ENCODE results near the gene GNA15. TPM values are rescaled to one million over a fixed set of nuclear protein-coding genes. Genes with fewer than 3 reads are reported as not detected.

GNA15 gene
- total and polyA plus RNA-seq, 2 donors (not counting 3 experiments of a cell fraction or from before 2014, with no cell fraction given): 0.17 TPM; not detected in 1

DNA sequence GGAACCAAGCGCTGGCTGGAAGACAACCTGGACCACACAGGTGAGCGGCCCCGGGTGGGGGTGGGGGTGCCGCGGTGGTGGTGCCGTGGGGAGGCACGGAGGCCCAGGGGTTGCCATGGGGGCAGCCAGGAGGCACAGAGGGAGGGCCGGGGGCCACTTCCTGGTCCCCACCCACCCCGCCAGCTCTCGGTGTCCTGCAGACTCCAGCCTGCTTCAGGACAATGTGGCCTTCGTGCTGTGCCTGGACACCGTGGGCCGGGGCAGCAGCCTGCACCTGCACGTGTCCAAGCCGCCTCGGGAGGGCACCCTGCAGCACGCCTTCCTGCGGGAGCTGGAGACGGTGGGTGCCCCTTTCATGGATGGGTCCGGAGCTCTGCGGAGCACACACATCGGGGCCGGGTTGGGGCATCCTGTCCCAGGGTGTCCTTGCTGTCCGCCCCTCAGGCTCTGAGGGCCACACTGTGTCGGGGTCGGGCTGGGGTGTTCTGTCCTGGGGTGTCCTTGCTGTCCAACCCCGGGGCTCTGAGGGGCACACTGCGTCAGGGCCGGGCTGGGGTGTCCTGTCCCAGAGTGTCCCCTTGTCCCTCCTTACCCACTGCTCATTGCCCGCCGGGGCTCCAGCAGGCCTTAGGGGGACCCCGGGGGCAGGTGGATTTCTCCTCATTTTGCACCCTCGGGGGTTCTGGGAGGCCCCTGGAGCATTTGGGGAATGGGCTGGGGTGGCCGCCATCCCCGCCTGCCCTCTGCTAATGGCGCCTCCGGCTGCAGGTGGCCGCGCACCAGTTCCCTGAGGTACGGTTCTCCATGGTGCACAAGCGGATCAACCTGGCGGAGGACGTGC lies 68.2 kb downstream of the GNA15 start:
- Histone ChIP-seq H3K4me1 (ENCODE audit: control insufficient read depth, extremely low read depth, insufficient read depth, low read length) (no peaks in the 10 kb centered on the region), H3K27me3 (ENCODE audit: control insufficient read depth in 2 of 2, insufficient read depth in 2 of 2, low read length in 2 of 2) (no peaks in the 10 kb centered on the region), H3K9ac (replicated peaks; ENCODE audit: extremely low read depth, insufficient read depth, low read length) (no peak overlapping the region), H3K36me3 (ENCODE audit: control insufficient read depth in 2 of 2, extremely low read depth in 1 of 2, insufficient read depth in 2 of 2, low read length in 2 of 2) (peaks cover 0 to 33% of the 10 kb centered on the region in 2 experiments), H3K27ac (ENCODE audit: insufficient read depth, low read depth, low read length) (no peak overlapping the region), H3K4me3 (replicated peaks in 1 of 3; ENCODE audit: insufficient read depth in 1 of 3, low read depth in 1 of 3, low read length in 3 of 3) (no peak overlapping the region), H3K9me3 (replicated peaks; ENCODE audit: control insufficient read depth, insufficient read depth, low read length) (no peaks in the 10 kb centered on the region), H3K79me2 (ENCODE audit: control insufficient read depth, insufficient read depth, low read length) (no peaks in the 10 kb centered on the region), H3K9me1 (replicated peaks; ENCODE audit: control insufficient read depth, extremely low read depth, insufficient read depth, low read length) (no peaks in the 10 kb centered on the region), H2AFZ (ENCODE audit: low read depth, low read length) (no peak overlapping the region), H4K20me1 (replicated peaks; ENCODE audit: control insufficient read depth, extremely low read depth, insufficient read depth, low read length) (no peaks in the 10 kb centered on the region), H3K4me2 (ENCODE audit: insufficient read depth, low read length) (no peak overlapping the region)
- DNase-seq (ENCODE audit: low read depth, low spot score) (no peak), FAIRE-seq (no peak)
- no peak for TF ChIP-seq GATA2 (IDR thresholded peaks at IDR 0.05; ENCODE audit: insufficient read depth, insufficient read length, low read depth, low read length)
- no peak for TF ChIP-seq POLR2AphosphoS5 (IDR thresholded peaks at IDR 0.05; ENCODE audit: insufficient read depth, low read depth, low read length)
- TF ChIP-seq FOS (IDR thresholded peaks at IDR 0.05; ENCODE audit: borderline replicate concordance, insufficient read depth, low read length): no peak
- dilution Hi-C loops (cut with MboI; ENCODE audit: extremely low pct_ligation_motif_present, low sequenced_read_pairs) (no loop called here), intact Hi-C loops (cut with micrococcal nuclease) (no loop called here)
- CTCF ChIA-PET: interaction anchor here (2.1 kb wide), 1 partner anchor 13 kb away, joined by 4 read pairs; no protein-coding TSS in a partner anchor
- POLR2A ChIA-PET: no interaction called here
- no TSS peak for BruUV-seq (replicated peaks)

GRCh38 chr19:3204646-3205275 lies 68.9 kb downstream of the GNA15 start:
- Histone ChIP-seq H3K9ac (replicated peaks; ENCODE audit: extremely low read depth, insufficient read depth, low read length) (no peak overlapping the region), H2AFZ (ENCODE audit: low read depth, low read length) (no peak overlapping the region), H4K20me1 (replicated peaks; ENCODE audit: control insufficient read depth, extremely low read depth, insufficient read depth, low read length) (no peaks in the 10 kb centered on the region), H3K9me1 (replicated peaks; ENCODE audit: control insufficient read depth, extremely low read depth, insufficient read depth, low read length) (no peaks in the 10 kb centered on the region), H3K4me2 (ENCODE audit: insufficient read depth, low read length) (no peak overlapping the region), H3K9me3 (replicated peaks; ENCODE audit: control insufficient read depth, insufficient read depth, low read length) (no peaks in the 10 kb centered on the region), H3K4me1 (ENCODE audit: control insufficient read depth, extremely low read depth, insufficient read depth, low read length) (no peaks in the 10 kb centered on the region), H3K27ac (ENCODE audit: insufficient read depth, low read depth, low read length) (no peak overlapping the region), H3K4me3 (replicated peaks in 1 of 3; ENCODE audit: insufficient read depth in 1 of 3, low read depth in 1 of 3, low read length in 3 of 3) (no peak overlapping the region), H3K79me2 (ENCODE audit: control insufficient read depth, insufficient read depth, low read length) (no peaks in the 10 kb centered on the region), H3K27me3 (ENCODE audit: control insufficient read depth in 2 of 2, insufficient read depth in 2 of 2, low read length in 2 of 2) (no peaks in the 10 kb centered on the region), H3K36me3 (ENCODE audit: control insufficient read depth in 2 of 2, extremely low read depth in 1 of 2, insufficient read depth in 2 of 2, low read length in 2 of 2) (peaks cover 0 to 33% of the 10 kb centered on the region in 2 experiments)
- intact Hi-C loops (cut with micrococcal nuclease) (no loop called here), dilution Hi-C loops (cut with MboI; ENCODE audit: extremely low pct_ligation_motif_present, low sequenced_read_pairs) (no loop called here)
- DNase-seq (ENCODE audit: low read depth, low spot score) (no peak), FAIRE-seq (no peak)
- TF ChIP-seq GATA2 (IDR thresholded peaks at IDR 0.05; ENCODE audit: insufficient read depth, insufficient read length, low read depth, low read length) (no peak), EZH2 (IDR thresholded peaks at IDR 0.05; ENCODE audit: borderline replicate concordance, low read depth, low read length, severe bottlenecking) (no peak), CTCF (IDR thresholded peaks at IDR 0.05; ENCODE audit: extremely low read depth in 1 of 2, insufficient read depth in 1 of 2, low read depth in 1 of 2, low read length in 2 of 2) (no peak), JUN (IDR thresholded peaks at IDR 0.05; ENCODE audit: borderline replicate concordance, insufficient read depth, insufficient read length, low read depth) (no peak), POLR2AphosphoS5 (IDR thresholded peaks at IDR 0.05; ENCODE audit: insufficient read depth, low read depth, low read length) (no peak), MYC (IDR thresholded peaks at IDR 0.05; ENCODE audit: low read depth, low read length) (no peak)
- TF ChIP-seq, protein P1, sequence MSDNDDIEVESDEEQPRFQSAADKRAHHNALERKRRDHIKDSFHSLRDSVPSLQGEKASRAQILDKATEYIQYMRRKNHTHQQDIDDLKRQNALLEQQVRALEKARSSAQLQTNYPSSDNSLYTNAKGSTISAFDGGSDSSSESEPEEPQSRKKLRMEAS (IDR thresholded peaks at IDR 0.05; ENCODE audit: insufficient read depth, insufficient read length): no peak
- no TSS peak for BruUV-seq (replicated peaks)
- POLR2A ChIA-PET: no interaction called here
- CTCF ChIA-PET: no interaction called here

All from endothelial cell of umbilical vein (primary cell).